ENCODE measurements around the gene GAREM1. TPM values are rescaled to one million over a fixed set of nuclear protein-coding genes. Genes with fewer than 3 reads are reported as not detected.

The GAREM1 gene
- total RNA-seq, 3 donors from 2014 or later = 14.5 to 29.0 (median 19.6) TPM

DNA sequence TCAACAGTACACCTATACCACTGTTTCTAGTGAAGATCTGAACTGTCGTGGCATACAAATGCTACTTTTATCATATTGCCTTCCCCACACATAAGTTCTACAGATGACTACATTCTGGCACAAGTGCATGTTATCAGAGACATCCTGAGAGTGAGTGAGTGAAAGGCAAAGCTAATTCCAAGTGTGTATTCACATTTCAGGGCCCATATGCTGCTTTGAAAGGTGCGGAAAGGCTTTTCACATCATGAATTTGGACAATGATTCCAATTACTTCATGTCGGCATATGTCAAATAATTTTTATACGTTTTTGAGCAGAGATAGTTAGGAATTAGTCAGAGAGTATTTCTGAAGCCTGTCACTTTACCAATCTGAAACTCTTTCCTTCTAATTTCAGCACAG is 101.7 kb downstream of the GAREM1 start:
- DNase-seq (no peak), ATAC-seq (no peak)
- Histone ChIP-seq H3K9me3 (no peaks in the 10 kb centered on the region), H3K4me1 (ENCODE audit: low read depth) (peaks cover 43% of the 10 kb centered on the region), H3K36me3 (ENCODE audit: low read depth) (no peaks in the 10 kb centered on the region), H3K4me3 (no peak overlapping the region)
- intact Hi-C loops (cut with DNase I, micrococcal nuclease) = no loop called here
- TF ChIP-seq, protein P1, sequence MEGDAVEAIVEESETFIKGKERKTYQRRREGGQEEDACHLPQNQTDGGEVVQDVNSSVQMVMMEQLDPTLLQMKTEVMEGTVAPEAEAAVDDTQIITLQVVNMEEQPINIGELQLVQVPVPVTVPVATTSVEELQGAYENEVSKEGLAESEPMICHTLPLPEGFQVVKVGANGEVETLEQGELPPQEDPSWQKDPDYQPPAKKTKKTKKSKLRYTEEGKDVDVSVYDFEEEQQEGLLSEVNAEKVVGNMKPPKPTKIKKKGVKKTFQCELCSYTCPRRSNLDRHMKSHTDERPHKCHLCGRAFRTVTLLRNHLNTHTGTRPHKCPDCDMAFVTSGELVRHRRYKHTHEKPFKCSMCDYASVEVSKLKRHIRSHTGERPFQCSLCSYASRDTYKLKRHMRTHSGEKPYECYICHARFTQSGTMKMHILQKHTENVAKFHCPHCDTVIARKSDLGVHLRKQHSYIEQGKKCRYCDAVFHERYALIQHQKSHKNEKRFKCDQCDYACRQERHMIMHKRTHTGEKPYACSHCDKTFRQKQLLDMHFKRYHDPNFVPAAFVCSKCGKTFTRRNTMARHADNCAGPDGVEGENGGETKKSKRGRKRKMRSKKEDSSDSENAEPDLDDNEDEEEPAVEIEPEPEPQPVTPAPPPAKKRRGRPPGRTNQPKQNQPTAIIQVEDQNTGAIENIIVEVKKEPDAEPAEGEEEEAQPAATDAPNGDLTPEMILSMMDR (IDR thresholded peaks at IDR 0.05) = no peak

DNA sequence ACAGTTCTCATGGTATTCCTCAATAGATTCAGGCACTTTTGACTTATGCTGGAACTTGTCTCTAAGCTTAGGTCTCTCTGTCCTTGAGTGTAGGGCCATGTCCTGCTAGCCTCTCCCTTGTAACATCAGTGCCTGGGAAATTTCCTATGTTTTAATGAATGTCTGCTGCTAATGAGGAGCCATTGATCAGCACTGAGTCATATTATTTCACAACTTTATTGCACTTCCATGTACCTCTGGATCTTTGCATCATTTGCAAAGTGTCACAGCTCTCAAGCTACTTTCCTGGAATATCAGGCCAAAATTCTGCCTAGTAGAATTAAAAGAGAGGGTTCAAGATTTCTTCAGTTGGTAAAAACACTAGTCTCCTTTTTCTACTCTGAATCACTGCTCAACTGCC is 102.5 kb downstream of the GAREM1 start:
- TF ChIP-seq, protein P1 (IDR thresholded peaks at IDR 0.05) = no peak
- no peak overlapping the region for H3K4me3 ChIP-seq
- H3K4me1 ChIP-seq (ENCODE audit: low read depth) = peaks cover 35% of the 10 kb centered on the region
- no peaks in the 10 kb centered on the region for H3K9me3 ChIP-seq
- H3K36me3 ChIP-seq (ENCODE audit: low read depth) = no peaks in the 10 kb centered on the region
- intact Hi-C loops (cut with DNase I, micrococcal nuclease) = no loop called here
- ATAC-seq (no peak), DNase-seq (no peak)

DNA sequence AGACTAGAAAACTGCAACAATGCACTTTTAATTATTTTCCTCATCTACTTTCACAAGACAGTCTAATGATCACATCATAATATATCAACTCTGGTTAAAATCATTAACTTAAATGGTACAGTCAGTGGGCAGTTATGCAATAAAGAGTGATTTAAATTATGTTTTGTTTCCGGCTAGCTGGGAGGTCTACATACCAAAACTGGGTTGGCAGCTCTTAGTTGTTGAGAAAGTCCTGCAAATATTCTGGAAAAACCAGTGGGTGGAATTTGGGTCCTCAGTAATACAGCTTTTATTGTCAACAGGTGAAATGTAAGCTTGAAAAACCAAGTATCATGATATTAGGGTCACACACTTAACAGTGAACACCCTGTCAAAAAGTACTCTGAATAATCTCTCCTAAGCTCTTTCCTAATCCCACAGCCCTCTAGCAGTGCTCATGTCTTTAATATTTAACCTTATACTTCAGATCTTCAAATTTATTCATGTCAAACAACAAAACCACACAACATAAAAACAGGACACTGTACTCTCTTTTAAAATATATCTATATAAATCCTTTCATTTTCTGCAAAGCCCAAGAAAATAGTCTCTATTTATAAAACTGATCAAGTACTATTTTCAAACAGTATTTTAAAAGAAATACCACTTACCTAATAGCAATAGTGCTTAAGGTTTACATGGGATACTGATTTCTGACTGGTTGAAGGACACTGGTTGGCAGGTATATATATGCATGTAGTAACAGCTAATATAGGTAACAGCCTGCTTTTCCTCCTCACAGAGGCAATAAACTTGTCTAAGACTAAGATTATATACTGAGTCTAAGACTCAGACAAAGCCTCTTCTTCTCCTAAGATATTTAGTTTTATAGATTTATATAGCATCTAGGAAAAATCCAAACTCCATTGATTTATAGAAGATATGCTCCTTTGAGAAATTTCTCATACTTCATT is 103.8 kb downstream of the GAREM1 start:
- no peaks in the 10 kb centered on the region for H3K36me3 ChIP-seq (ENCODE audit: low read depth)
- no peaks in the 10 kb centered on the region for H3K9me3 ChIP-seq
- H3K4me1 ChIP-seq (ENCODE audit: low read depth) = peaks cover 23% of the 10 kb centered on the region
- ATAC-seq (peak; percentile 59), DNase-seq (no peak)
- no peak overlapping the region for H3K4me3 ChIP-seq
- intact Hi-C loops (cut with DNase I, micrococcal nuclease) = no loop called here
- TF ChIP-seq, protein P1 (IDR thresholded peaks at IDR 0.05) = no peak

DNA sequence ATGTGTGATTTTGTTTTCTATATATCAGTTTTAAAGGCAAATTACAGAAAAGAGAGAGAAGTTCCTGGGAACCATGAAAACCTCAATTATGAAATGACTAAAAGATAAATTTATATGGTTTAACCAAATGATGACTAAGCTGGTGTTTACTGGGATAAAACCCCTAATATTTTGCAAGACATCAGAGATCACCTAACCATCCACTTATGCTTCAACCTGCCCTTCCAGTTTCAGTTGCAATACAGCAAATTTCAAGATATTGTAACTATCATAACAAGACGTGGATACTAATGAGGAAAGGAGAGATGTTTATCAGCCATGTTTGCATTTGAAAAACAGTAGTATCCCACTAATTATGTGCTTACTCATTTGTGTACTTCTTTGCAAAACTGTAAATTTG is 108.2 kb downstream of the GAREM1 start:
- intact Hi-C loops (cut with DNase I, micrococcal nuclease) = no loop called here
- no peaks in the 10 kb centered on the region for H3K9me3 ChIP-seq
- DNase-seq (no peak), ATAC-seq (no peak)
- TF ChIP-seq, protein P1 (IDR thresholded peaks at IDR 0.05) = no peak
- H3K4me1 ChIP-seq (ENCODE audit: low read depth) = peaks cover 16% of the 10 kb centered on the region
- H3K36me3 ChIP-seq (ENCODE audit: low read depth) = no peaks in the 10 kb centered on the region
- no peak overlapping the region for H3K4me3 ChIP-seq

DNA sequence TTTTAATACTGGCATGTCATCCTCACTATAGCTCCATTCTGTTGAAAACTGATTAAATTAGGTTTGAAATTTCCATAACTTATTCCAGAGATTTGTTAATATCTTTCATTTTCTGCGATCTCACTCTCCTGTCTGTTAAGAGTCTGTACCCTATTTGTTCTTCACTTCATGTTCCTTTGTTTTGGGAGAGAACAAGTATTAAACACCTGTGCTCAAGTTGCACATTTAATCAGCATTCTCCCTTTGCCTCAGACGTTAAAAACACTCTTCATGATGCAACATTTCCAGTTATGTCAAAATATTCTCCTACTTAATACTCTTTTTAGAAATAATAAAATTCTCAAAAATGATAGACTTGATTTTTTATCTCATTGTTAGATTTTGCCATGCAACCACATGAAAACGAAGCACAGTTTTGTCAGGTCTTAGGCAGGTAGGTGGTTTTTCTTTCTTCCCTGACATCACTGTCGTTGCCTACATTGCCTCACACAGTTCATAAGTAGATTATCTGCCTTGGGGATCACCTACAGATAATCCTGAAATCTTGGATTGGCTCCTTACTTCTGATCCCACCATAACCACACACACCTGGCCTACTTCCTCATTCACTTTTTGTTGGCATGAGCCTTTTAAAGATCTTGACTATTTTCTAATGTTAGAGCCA is 109.9 kb downstream of the GAREM1 start:
- no peaks in the 10 kb centered on the region for H3K36me3 ChIP-seq (ENCODE audit: low read depth)
- TF ChIP-seq, protein P1 (IDR thresholded peaks at IDR 0.05) = no peak
- no peaks in the 10 kb centered on the region for H3K9me3 ChIP-seq
- DNase-seq = no peak
- no peak overlapping the region for H3K4me3 ChIP-seq
- no peak for ATAC-seq
- intact Hi-C loops (cut with DNase I, micrococcal nuclease) = no loop called here
- H3K4me1 ChIP-seq (ENCODE audit: low read depth) = peaks cover 5% of the 10 kb centered on the region

All from mucosa of descending colon (tissue), 3 donors.